HAP-1 (cell line): ENCODE data around the gene CPN2.
A peak's percentile ranks its signal among the peaks of the same experiment; 100 is the strongest.

Experiments
- DNase-seq, 2 experiments: peaks; one replicate each; pipeline ENCODE4 v3.0.0-alpha.2; 2016 to 2020; ENCODE audit warnings: low spot score in 2 of 2
- H3K27me3 ChIP-seq: fragments of 250-450 bp; sonication (Bioruptor Pico); 2 replicates; pipeline ENCODE4 v1.5.1; 2020; ENCODE audit warnings: low read depth, mild to moderate bottlenecking, moderate library complexity
- H3K36me3 ChIP-seq: fragments of 250-450 bp; sonication (Bioruptor Pico); replicated peaks from 2 replicates; pipeline ENCODE4 v1.5.1; 2020; ENCODE audit warnings: mild to moderate bottlenecking
- H3K4me1 ChIP-seq: fragments of 250-450 bp; sonication (Bioruptor Pico); 2 replicates; pipeline ENCODE4 v1.5.1; 2020; ENCODE audit warnings: mild to moderate bottlenecking
- H3K4me3 ChIP-seq: fragments of 250-450 bp; sonication (Bioruptor Pico); 2 replicates; pipeline ENCODE4 v1.5.1; 2020; ENCODE audit warnings: mild to moderate bottlenecking, moderate library complexity
- H3K9me3 ChIP-seq: fragments of 250-450 bp; sonication (Bioruptor Pico); 2 replicates; pipeline ENCODE4 v1.5.1; 2020; ENCODE audit warnings: mild to moderate bottlenecking, moderate library complexity
- in situ Hi-C: fragments of 300-500 bp; cut with MboI; formaldehyde crosslinking; loops from 3 replicates; pipeline ENCODE4 v1.14.3; 2020; ENCODE audit warnings: low sequenced_read_pairs, inconsistent platforms, mixed read lengths

The CPN2 gene

DNA sequence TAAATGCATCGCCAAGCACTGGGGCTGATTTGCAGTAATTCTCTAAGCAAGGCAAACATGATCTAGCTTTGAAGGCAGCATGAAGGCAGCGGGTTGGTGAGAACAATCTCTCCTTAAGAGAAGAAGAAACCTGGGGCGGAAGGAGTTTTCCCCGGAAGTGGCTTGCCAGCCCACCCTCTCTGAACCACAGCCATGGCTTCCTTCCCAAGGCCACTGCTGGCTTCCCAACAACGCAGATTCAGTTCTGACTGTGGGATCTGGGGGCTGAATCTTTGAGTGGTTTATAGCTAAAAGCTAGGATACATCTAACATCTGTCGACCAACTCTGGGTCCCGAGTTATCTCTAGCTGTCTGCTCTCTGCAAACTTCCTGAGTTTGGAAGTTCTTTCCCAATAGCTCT lies 4.3 kb upstream of the CPN2 start:
- in situ Hi-C loops = no loop called here
- H3K4me3 ChIP-seq = no peak overlapping the region
- H3K27me3 ChIP-seq = no peaks in the 10 kb centered on the region
- H3K9me3 ChIP-seq = no peaks in the 10 kb centered on the region
- H3K36me3 ChIP-seq = no peaks in the 10 kb centered on the region
- H3K4me1 ChIP-seq = no peaks in the 10 kb centered on the region
- no peak for DNase-seq

DNA sequence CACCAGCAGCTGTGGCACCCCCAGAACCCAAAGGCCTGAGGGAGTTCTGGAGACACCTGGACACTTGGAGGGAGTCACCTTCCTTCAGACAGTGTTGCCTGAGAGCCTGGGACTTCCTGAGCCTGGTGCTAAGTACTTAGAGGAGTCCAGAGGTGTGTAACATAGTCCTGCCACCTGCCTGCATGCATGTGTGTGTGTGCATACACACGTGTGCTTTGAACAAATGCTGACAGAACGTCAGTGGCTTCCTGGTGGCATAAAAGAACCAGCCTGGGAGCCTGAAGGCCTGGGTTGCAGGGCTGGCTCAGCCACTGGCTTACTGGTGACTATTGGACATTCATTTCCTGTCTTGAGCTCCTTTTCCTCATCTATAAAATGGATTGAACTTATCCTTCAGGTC lies 3.2 kb upstream of the CPN2 start:
- in situ Hi-C loops = no loop called here
- H3K9me3 ChIP-seq = no peaks in the 10 kb centered on the region
- DNase-seq = no peak
- H3K4me3 ChIP-seq = no peak overlapping the region
- no peaks in the 10 kb centered on the region for H3K36me3 ChIP-seq
- no peaks in the 10 kb centered on the region for H3K27me3 ChIP-seq
- no peaks in the 10 kb centered on the region for H3K4me1 ChIP-seq

DNA sequence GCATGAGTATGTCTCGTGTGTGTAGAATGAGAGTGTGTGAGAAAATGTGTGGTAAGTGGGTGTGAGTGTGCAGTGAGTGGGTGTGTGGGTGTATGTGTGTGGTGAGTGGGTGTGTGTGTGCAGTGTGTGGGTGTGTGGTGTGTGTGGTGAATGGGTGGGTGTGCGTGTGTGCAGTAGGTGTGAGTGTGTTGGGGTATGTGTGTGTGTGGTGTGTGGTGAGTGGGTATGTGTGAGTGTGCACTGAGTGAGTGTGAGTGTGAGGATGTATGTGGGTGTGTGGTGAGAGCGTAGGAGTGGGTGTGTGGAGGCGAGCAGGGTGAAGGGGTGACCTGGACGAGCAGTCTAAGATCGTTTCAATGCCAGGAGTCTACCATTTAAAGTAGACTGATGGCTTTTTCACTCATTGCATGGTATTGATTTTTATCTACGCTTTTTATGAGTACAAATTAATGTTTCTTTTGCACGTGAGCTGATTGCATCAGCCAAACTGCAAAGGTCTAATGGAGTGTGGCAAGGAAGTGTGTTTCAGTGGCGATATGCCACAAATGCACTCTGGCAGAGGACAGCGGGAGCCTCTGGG lies 1.6 kb upstream of the CPN2 start:
- H3K27me3 ChIP-seq = no peaks in the 10 kb centered on the region
- H3K36me3 ChIP-seq = no peaks in the 10 kb centered on the region
- DNase-seq = no peak
- no peaks in the 10 kb centered on the region for H3K9me3 ChIP-seq
- H3K4me3 ChIP-seq = no peak overlapping the region
- in situ Hi-C loops = no loop called here
- no peaks in the 10 kb centered on the region for H3K4me1 ChIP-seq

DNA sequence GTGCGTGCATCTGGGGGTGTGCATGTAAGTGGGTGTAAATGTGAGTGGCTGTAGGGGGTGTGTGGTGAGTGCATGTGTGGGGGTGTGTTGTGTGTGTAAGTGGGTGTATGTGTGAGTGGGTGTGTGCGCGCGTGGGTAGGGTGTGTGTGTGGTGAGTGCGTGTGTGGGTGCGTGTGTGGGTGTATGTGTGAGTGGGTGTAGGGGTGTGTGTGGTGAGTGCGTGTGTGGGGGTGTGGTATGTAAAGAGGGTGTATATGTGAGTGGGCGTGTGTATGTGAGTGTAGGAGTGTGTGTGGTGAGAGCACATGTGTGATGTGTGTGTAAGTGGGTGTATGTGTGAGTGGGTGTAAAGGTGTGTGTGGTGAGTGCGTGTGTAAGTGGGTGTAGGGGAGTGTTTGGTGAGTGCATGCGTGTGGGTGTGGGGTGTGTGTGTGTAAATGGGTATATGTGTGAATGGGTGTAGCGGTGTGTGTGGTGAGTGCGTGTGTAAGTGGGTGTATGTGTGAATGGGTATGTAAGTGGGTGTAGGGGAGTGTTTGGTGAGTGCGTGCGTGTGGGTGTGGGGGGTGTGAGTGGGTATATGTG lies 916 bp upstream of the CPN2 start:
- Histone ChIP-seq H3K4me3 (no peak overlapping the region), H3K27me3 (no peaks in the 10 kb centered on the region), H3K9me3 (no peaks in the 10 kb centered on the region), H3K36me3 (no peaks in the 10 kb centered on the region), H3K4me1 (no peaks in the 10 kb centered on the region)
- no peak for DNase-seq
- in situ Hi-C loops = no loop called here

DNA sequence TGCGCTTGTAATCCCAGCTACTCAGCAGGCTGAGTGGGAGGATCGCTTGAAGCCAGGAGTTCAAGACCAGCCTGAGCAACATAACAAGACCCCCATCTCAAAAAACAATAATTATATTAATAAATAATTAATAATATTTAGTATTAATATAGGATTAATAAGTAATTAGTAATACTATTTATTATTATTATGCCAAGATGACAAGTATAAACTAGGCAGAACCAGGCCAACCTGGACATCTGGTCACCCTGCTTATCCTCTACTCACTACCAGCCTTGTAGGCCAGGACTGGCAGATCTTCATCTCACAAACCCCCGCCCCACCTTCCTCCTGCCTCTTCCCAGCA lies 429 bp downstream of the CPN2 start:
- Histone ChIP-seq H3K36me3 (no peaks in the 10 kb centered on the region), H3K4me1 (no peaks in the 10 kb centered on the region), H3K9me3 (no peaks in the 10 kb centered on the region), H3K27me3 (no peaks in the 10 kb centered on the region), H3K4me3 (no peak overlapping the region)
- no peak for DNase-seq
- in situ Hi-C loops = no loop called here

DNA sequence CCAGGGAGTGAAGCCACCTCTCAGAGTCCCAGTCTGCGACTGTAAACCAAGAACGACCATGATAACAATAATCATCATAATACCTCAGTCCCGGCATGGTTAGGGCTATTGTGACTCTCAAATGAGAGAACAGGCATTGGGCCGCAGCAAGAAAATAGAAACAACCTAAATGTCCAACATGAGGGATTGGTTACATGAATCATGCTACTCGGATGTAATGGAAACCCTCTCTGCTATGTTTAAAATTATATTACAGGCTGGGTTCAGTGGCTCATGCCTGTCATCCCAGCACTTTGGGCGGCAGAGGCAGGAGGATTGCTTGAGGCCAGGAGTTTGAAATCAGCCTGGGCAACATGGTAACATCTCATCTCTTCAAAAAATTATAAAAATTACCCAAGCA lies 2.8 kb downstream of the CPN2 start:
- H3K4me3 ChIP-seq = no peak overlapping the region
- no peaks in the 10 kb centered on the region for H3K9me3 ChIP-seq
- DNase-seq = no peak
- no peaks in the 10 kb centered on the region for H3K4me1 ChIP-seq
- in situ Hi-C loops = loop anchor here (25.0 kb wide), 1 partner anchor 914 kb away; the partner anchor contains the start of gene XXYLT1
- H3K27me3 ChIP-seq = no peaks in the 10 kb centered on the region
- H3K36me3 ChIP-seq = no peaks in the 10 kb centered on the region

DNA sequence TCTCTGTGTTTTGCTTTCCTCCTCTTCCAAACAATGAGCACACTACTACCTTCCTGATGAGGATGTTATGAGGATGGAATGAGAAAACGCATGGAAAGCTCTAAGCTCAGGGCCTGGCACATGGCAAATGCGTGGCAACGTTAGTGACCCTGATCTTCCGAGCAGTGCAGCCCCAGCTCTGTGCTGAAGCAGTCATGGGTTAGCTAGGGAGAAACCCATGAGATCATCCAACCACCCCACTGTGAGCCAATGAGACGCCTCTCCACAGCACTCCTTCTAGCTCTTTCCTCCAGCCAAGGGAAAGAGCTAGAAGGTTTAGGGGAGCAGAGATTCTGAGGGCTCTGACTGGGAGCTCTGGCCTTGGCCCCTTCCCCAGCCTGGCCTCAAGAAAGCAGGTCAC lies 4.5 kb downstream of the CPN2 start:
- no peak for DNase-seq
- Histone ChIP-seq H3K4me1 (no peaks in the 10 kb centered on the region), H3K4me3 (no peak overlapping the region), H3K36me3 (no peaks in the 10 kb centered on the region), H3K9me3 (no peaks in the 10 kb centered on the region), H3K27me3 (no peaks in the 10 kb centered on the region)
- in situ Hi-C loops = loop anchor here (25.0 kb wide), 1 partner anchor 916 kb away; the partner anchor contains the start of gene XXYLT1

DNA sequence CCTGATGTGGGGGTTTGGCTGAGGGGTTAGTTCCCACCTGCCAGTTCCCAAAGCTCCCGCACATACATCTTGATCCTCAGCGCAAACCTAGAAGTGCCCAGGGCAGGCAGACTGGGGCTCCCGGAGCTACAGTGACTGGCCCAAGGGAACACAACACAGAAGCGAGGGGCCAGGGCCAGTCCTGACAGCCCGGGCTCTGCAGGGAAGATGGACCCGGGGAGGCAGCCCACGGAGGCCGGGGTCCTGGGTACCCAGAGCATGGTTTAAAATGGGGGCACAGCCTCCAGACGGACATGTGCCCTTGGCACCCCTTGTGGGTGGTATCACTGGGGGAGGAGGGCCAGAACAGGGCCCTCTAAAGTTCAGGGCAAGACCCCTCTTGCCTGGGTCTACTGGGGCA lies 5.1 kb downstream of the CPN2 start:
- Histone ChIP-seq H3K9me3 (no peaks in the 10 kb centered on the region), H3K4me3 (no peak overlapping the region), H3K36me3 (no peaks in the 10 kb centered on the region), H3K27me3 (no peaks in the 10 kb centered on the region), H3K4me1 (no peaks in the 10 kb centered on the region)
- DNase-seq = no peak
- in situ Hi-C loops = loop anchor here (25.0 kb wide), 1 partner anchor 916 kb away; the partner anchor contains the start of gene XXYLT1

DNA sequence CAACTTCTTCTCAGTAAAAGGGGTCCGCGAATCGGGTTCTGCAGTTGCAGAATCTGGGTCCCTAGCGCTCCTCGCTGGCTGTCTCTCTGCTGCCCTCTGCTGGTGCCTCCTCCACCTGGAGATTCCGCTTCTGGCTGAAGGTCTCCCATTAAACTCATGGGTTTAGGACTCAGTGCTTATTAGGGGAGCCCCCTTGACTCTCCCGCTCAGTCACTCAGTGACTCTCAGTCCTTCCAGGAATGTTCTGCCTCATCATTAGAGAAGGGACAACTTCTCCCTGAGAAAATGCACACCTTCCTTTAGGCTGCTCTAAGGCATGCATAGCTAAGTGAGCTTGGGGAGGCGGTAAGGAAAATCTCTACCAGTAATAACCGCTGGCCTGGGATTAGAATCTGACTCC lies 7.1 kb downstream of the CPN2 start:
- peak; percentile 49 to 91 for DNase-seq
- H3K4me3 ChIP-seq = no peak overlapping the region
- no peaks in the 10 kb centered on the region for H3K4me1 ChIP-seq
- H3K27me3 ChIP-seq = no peaks in the 10 kb centered on the region
- no peaks in the 10 kb centered on the region for H3K9me3 ChIP-seq
- no peaks in the 10 kb centered on the region for H3K36me3 ChIP-seq
- in situ Hi-C loops = loop anchor here (25.0 kb wide), 1 partner anchor 918 kb away; the partner anchor contains the start of gene XXYLT1

DNA sequence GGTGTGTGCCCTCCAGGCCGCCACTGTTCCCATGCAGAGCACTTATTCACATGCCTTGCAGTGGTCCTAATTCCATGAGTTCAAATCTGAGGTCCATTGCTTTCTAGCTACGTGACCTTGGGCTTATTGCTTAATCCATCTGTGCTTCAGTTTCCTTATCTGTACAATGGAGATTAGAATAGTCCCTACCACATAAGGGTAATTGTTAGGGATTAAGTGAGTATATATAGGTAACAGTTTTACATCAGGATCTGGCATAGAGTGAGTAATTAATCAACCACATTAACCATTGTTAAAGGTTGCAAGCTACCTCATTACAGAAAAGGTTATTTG lies 7.6 kb downstream of the CPN2 start:
- no peaks in the 10 kb centered on the region for H3K4me1 ChIP-seq
- H3K27me3 ChIP-seq = no peaks in the 10 kb centered on the region
- DNase-seq = no peak
- in situ Hi-C loops = loop anchor here (25.0 kb wide), 1 partner anchor 919 kb away; the partner anchor contains the start of gene XXYLT1
- H3K36me3 ChIP-seq = no peaks in the 10 kb centered on the region
- no peak overlapping the region for H3K4me3 ChIP-seq
- no peaks in the 10 kb centered on the region for H3K9me3 ChIP-seq

DNA sequence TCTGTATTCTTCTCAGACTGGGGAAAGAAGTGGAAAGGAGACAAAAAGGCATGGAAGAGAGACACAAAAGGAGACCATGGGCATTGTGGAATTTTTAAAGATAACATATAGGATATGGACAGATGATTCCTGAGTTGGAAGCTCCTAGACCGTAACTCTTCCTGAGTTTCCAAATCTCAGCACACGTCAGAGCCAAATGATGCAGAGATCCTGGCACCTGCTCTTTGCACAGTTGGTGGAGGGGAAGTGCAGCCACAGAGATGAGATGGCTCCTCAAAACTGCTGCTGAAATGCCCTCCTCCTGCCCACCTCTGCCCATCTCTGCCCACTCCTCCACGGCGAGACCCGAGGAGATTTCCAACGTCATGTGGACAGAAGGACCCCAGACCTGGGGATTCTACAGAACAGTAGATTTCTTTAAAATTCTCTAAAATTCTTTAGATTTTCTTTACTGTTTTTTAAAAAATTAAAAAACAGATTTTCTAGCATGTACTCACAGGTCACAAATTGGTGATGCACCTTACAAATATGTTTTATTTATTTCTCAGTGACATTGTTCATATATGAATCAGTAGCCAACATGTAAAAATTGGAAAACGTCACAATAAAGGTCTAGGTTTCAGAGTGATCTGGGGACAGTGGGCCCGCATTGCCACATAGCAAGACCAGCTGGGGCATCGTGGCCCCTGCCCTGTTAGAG lies 8.1 kb downstream of the CPN2 start:
- in situ Hi-C loops = loop anchor here (25.0 kb wide), 1 partner anchor 919 kb away; the partner anchor contains the start of gene XXYLT1
- no peaks in the 10 kb centered on the region for H3K36me3 ChIP-seq
- no peak overlapping the region for H3K4me3 ChIP-seq
- H3K9me3 ChIP-seq = no peaks in the 10 kb centered on the region
- H3K27me3 ChIP-seq = no peaks in the 10 kb centered on the region
- H3K4me1 ChIP-seq = no peaks in the 10 kb centered on the region
- no peak for DNase-seq

DNA sequence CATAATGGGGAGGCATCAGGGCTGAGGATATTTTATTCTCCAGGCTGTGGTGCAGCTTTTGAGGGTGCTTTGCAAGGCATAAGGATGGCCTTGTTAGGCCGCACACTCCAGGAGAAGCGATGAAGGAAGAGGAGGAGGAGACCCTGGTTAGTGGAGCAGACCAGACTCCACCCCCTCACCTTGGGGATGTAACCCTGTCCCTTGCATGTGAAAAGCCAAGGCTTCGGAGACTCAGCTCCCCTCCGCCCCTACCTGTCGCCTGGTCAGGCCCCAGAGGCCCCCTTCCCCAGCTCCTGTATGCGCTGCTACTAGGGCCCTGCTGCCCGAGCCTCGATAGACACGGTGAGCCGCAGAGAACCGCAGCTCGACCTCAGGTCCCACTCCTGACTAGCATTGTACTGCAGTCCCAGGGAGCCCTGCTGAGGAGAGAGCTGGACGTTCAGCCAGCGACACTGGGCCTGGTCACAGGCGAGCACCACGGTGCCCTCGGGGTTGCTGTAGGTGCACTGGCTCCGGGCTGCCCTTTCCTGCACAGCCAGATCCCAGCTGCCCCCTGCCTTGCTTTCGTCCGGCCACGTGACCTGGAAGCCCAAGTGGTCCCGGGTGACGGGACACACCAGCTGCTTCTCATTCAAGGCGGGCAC lies 10.2 kb downstream of the CPN2 start:
- H3K4me3 ChIP-seq = no peak overlapping the region
- H3K9me3 ChIP-seq = no peaks in the 10 kb centered on the region
- in situ Hi-C loops = loop anchor here (25.0 kb wide), 1 partner anchor 921 kb away; the partner anchor contains the start of gene XXYLT1
- H3K36me3 ChIP-seq = no peaks in the 10 kb centered on the region
- no peaks in the 10 kb centered on the region for H3K27me3 ChIP-seq
- H3K4me1 ChIP-seq = no peaks in the 10 kb centered on the region
- no peak for DNase-seq

DNA sequence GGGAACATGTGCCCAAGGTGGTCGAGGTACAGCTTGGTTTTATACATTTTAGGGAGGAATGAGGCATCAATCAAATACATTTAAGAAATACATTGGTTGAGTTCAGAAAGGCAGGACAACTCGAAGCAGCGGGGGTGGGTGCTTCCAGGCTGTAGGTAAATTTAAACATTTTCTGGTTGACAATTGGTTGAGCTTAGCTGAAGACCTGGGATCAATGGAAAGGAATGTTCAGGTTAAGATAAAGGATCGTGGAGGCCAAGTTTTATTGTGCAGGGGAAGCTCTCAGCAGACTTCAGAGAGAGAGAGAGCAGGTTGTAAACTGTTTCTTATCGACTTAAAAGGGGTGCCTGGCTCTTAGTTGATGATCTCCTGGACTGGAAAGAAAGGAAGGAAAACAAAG lies 11.3 kb downstream of the CPN2 start:
- Histone ChIP-seq H3K27me3 (no peaks in the 10 kb centered on the region), H3K9me3 (no peaks in the 10 kb centered on the region), H3K36me3 (no peaks in the 10 kb centered on the region), H3K4me3 (no peak overlapping the region), H3K4me1 (no peaks in the 10 kb centered on the region)
- in situ Hi-C loops = loop anchor here (10.0 to 25.0 kb wide), 2 partner anchors 245 to 922 kb away; partner anchors contain the start of gene XXYLT1
- DNase-seq = no peak

DNA sequence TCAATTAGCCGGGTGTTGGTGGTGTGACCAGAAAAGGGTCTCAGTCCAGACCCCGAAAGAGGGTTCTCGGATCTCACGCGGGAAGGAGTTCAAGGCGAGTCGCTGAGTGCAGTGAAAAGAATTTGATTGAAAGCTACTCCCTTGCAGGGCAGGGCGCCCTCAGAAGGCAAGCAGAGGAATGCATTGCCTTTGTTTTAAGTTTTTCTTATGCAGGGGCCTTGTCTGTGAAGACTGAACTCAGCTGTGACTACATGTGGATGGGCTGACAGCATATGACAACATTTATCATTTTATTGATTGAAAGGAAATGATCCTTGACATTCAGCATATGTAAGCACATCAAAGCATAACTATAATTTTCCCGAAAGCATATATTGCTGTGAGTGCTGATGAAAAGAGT lies 11.8 kb downstream of the CPN2 start:
- in situ Hi-C loops = loop anchor here (10.0 to 25.0 kb wide), 2 partner anchors 245 to 923 kb away; partner anchors contain the start of gene XXYLT1
- no peak for DNase-seq
- Histone ChIP-seq H3K4me1 (no peaks in the 10 kb centered on the region), H3K27me3 (no peaks in the 10 kb centered on the region), H3K9me3 (no peaks in the 10 kb centered on the region), H3K4me3 (no peak overlapping the region), H3K36me3 (no peaks in the 10 kb centered on the region)
